ENCODE measurements around the gene HS2ST1.

DNA sequence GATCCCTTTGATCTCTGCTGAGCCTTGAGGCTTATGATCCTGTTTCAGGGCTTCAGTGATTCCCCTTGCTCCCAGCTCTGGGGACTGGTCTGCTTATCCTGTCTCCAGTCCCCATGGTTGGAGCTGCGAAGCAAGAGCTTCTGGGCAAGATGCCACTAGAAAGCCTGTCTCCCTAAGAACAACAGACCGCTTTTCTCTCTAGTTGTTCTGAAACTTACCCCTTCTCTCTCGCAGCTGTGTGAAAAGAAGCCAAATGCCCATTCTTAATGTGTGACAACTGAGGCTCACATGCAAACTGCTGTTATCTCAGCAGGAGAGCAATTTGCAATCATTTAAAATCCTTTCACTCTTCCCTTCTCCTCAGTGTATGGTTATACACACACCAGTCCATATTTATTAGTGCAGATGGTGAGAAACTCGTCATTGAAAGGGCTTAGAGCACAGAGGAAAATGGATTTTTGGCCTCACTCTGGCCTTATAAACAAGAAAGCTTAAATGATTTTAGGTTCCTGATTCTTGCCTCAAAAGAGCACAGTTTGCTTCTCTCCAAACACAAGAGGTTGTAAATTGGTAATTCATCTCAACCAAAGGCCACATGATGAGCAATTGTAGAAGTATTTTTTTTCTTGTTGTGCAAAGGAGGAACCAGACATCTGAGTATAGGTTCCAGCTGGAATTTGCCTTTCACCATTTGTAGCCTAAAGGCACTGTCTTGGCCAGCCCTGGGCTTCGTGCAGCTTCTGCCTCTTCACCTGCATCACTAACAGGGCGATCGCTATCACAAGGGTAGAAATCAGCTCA is 235.0 kb downstream of the HS2ST1 start:
- TF ChIP-seq POLR2A (IDR thresholded peaks at IDR 0.05) (no peak), CTCF (IDR thresholded peaks at IDR 0.05) (no peak), POLR2AphosphoS5 (IDR thresholded peaks at IDR 0.05) (no peak)

Data from upper lobe of left lung (tissue), 4 donors.